Right ventricle myocardium inferior (tissue), 1 donor: Measurements from ENCODE around the gene SORCS2. TPM values are rescaled to one million over a fixed set of nuclear protein-coding genes. Genes with fewer than 3 reads are reported as not detected.

Source experiments
- ATAC-seq: fragments of 200-7000 bp; cut with Tn5 transposase; one replicate; pipeline ENCODE4 v1.9.1; 2020; ENCODE audit warnings: mild to moderate bottlenecking, moderate library complexity
- DNase-seq: peaks from one replicate; pipeline ENCODE4 v3.0.0; 2021; ENCODE audit errors: missing footprints
- intact Hi-C: fragments of 100-400 bp; cut with DNase I; formaldehyde crosslinking; loops from one replicate; pipeline ENCODE4 v1.11.0; 2022
- total RNA-seq: library from RNA; stranded (reverse); fragmentation: NEBNext Ultra II Directional; extraction: Animal tissue kit (Norgen Biotek cat#: 25700); gene quantifications from one replicate; pipeline ENCODE4 v1.2.1, GENCODE V29; 2021
- donor health status: DM: no; HTN: yes; CAD: no; lungs with severe emphysema.

The SORCS2 gene
- total RNA-seq, 1 donor from 2014 or later, result 1.1 TPM

GRCh38 chr4:7393601-7394575, 201.6 kb downstream of the SORCS2 start:
- intact Hi-C loops, result no loop called here
- peak; percentile 46 for DNase-seq
- ATAC-seq, result no peak

GRCh38 chr4:7394681-7395451, 202.5 kb downstream of the SORCS2 start:
- ATAC-seq (no peak), DNase-seq (no peak)
- intact Hi-C loops, result no loop called here

- DNase-seq (no peak), ATAC-seq (no peak)
- intact Hi-C loops, result no loop called here
These were observed 203.3 kb downstream of the SORCS2 start for GRCh38 chr4:7395645-7396044.

- DNase-seq (no peak), ATAC-seq (no peak)
- intact Hi-C loops, result no loop called here
These were observed 204.0 kb downstream of the SORCS2 start for GRCh38 chr4:7396186-7396910.

- ATAC-seq, result peak; percentile 11
- intact Hi-C loops, result no loop called here
- peak; percentile 13 for DNase-seq
These were observed 205.1 kb downstream of the SORCS2 start for GRCh38 chr4:7397206-7398103.

- intact Hi-C loops, result no loop called here
- ATAC-seq (peak; percentile 66), DNase-seq (peak; percentile 65)
These were observed 205.7 kb downstream of the SORCS2 start for GRCh38 chr4:7398104-7398423.

GRCh38 chr4:7398788-7399439, 206.6 kb downstream of the SORCS2 start:
- intact Hi-C loops, result no loop called here
- DNase-seq, result no peak
- ATAC-seq, result no peak

GRCh38 chr4:7399440-7400234, 207.3 kb downstream of the SORCS2 start:
- intact Hi-C loops, result no loop called here
- DNase-seq (no peak), ATAC-seq (no peak)

- no peak for ATAC-seq
- intact Hi-C loops, result no loop called here
- no peak for DNase-seq
These were observed 208.4 kb downstream of the SORCS2 start for GRCh38 chr4:7400671-7401298.

GRCh38 chr4:7402526-7402925, 210.2 kb downstream of the SORCS2 start:
- intact Hi-C loops, result no loop called here
- DNase-seq (peak; percentile 23), ATAC-seq (no peak)

- DNase-seq (peak; percentile 45), ATAC-seq (peak; percentile 90)
- intact Hi-C loops, result loop anchor here (1.0 kb wide), 1 partner anchor 38 kb away; no protein-coding TSS in a partner anchor
These were observed 210.7 kb downstream of the SORCS2 start for GRCh38 chr4:7403001-7403400.

GRCh38 chr4:7408166-7408565, 215.8 kb downstream of the SORCS2 start:
- intact Hi-C loops, result no loop called here
- ATAC-seq (no peak), DNase-seq (no peak)

GRCh38 chr4:7410446-7410845, 218.1 kb downstream of the SORCS2 start:
- no peak for ATAC-seq
- DNase-seq, result no peak
- intact Hi-C loops, result no loop called here

- ATAC-seq (no peak), DNase-seq (no peak)
- intact Hi-C loops, result no loop called here
These were observed 219.2 kb downstream of the SORCS2 start for GRCh38 chr4:7411491-7411890.

- DNase-seq (peak; percentile 32), ATAC-seq (peak; percentile 39)
- intact Hi-C loops, result no loop called here
These were observed 219.7 kb downstream of the SORCS2 start for GRCh38 chr4:7411896-7412553.

GRCh38 chr4:7412554-7412912, 220.2 kb downstream of the SORCS2 start:
- no peak for ATAC-seq
- intact Hi-C loops, result no loop called here
- DNase-seq, result peak; percentile 26
